A549 (cell line): ENCODE results near the gene DMRTC2. TPM values are rescaled to one million over a fixed set of nuclear protein-coding genes. Genes with fewer than 3 reads are reported as not detected.

Source experiments
- ATAC-seq, 2 experiments: fragments of 200-7000 bp in 1 of 2; fragments of >200 bp in 1 of 2; cut with Nextera tagmentation in 1 of 2; cut with Tn5 transposase in 1 of 2; 3 replicates each; pipeline versions ENCODE4 v1.8.0 to v1.9.1; 2018 to 2020; ENCODE audit warnings: mild to moderate bottlenecking in 1 of 2, moderate library complexity in 1 of 2
- CTCF ChIA-PET: fragments of 300-600 bp; sonication (Branson Sonifier 250); formaldehyde crosslinking; extraction: SDS; loops from one replicate; lab custom pipeline; 2021; ENCODE audit warnings: antibody characterized with exemption, inconsistent platforms; lab: Yijun Ruan, JAX
- POLR2A ChIA-PET: fragments of 350-600 bp; formaldehyde crosslinking; extraction: SDS; loops from one replicate; lab custom pipeline; 2021; ENCODE audit warnings: antibody characterized with exemption, inconsistent platforms; lab: Yijun Ruan, JAX
- DNase-seq, 2 experiments: peaks; one replicate each; pipeline versions ENCODE4 v3.0.0 to v3.0.0-alpha.2; 2011 to 2016; ENCODE audit warnings: low read depth in 1 of 2, low spot score in 1 of 2
- FAIRE-seq: peaks from 2 replicates; lab custom pipeline; 2011; peaks lifted over from hg19 to GRCh38; lab: Jason Lieb, UNC
- H3K27ac ChIP-seq, 2 experiments: fragments of >200 bp; sonication (Bioruptor Twin); formaldehyde crosslinking; 3 replicates each; pipeline ENCODE4 v1.5.1; 2016 to 2017
- H3K4me1 ChIP-seq: fragments of >200 bp; sonication (Bioruptor Twin); formaldehyde crosslinking; 3 replicates; pipeline ENCODE4 v1.6.1; 2016
- H3K4me2 ChIP-seq: fragments of >200 bp; sonication (Bioruptor Twin); formaldehyde crosslinking; 3 replicates; pipeline ENCODE4 v1.6.1; 2016
- H3K4me3 ChIP-seq: fragments of >200 bp; sonication (Bioruptor Twin); formaldehyde crosslinking; 3 replicates; pipeline ENCODE4 v1.5.1; 2016
- H3K9me3 ChIP-seq: fragments of >200 bp; sonication (Bioruptor Twin); formaldehyde crosslinking; 3 replicates; pipeline ENCODE4 v1.6.1; 2016
- BHLHE40 ChIP-seq: IDR thresholded peaks from 2 replicates; pipeline ENCODE4 v1.6.1; 2012; ENCODE audit warnings: low read depth, low read length, inconsistent platforms
- CBX2 ChIP-seq: fragments of 200-600 bp; sonication (generic); IDR thresholded peaks from 2 replicates; pipeline ENCODE4 v1.6.1; 2016; ENCODE audit warnings: low read depth, mild to moderate bottlenecking, borderline replicate concordance
- CEBPB ChIP-seq, 2 experiments: fragments of >200 bp in 1 of 2; sonication (Bioruptor Twin) in 1 of 2; formaldehyde crosslinking in 1 of 2; IDR thresholded peaks; 2 replicates each; pipeline ENCODE4 v1.6.1; 2012 to 2016
- EHF ChIP-seq: fragments of 250-450 bp; sonication (Bioruptor Pico); IDR thresholded peaks from 2 replicates; pipeline ENCODE4 v1.5.0; 2020; ENCODE audit warnings: mild to moderate bottlenecking
- EP300 ChIP-seq, 2 experiments: fragments of >200 bp; sonication (Bioruptor Twin); formaldehyde crosslinking; IDR thresholded peaks; 2 replicates in 1 of 2; 3 replicates in 1 of 2; pipeline ENCODE4 v1.6.1; 2016 to 2017
- FOSL2 ChIP-seq, 2 experiments: fragments of 450-650 bp in 1 of 2; fragments of >200 bp in 1 of 2; sonication (Bioruptor Twin) in 1 of 2; formaldehyde crosslinking; IDR thresholded peaks; 2 replicates each; pipeline versions ENCODE4 v1.5.0 to v1.6.1; 2016 to 2020; ENCODE audit warnings: mild to moderate bottlenecking in 1 of 2, moderate library complexity in 1 of 2
- GATA3 ChIP-seq: IDR thresholded peaks from 2 replicates; pipeline ENCODE4 v1.6.1; 2012; ENCODE audit warnings: borderline replicate concordance
- HDAC2 ChIP-seq: fragments of 200-600 bp; sonication (generic); IDR thresholded peaks from 2 replicates; pipeline ENCODE4 v1.6.1; 2016
- HOXA7 ChIP-seq: fragments of 250-450 bp; sonication (Bioruptor Pico); IDR thresholded peaks from 2 replicates; pipeline ENCODE4 v1.5.0; 2020; ENCODE audit warnings: mild to moderate bottlenecking, moderate library complexity
- MYC ChIP-seq: IDR thresholded peaks from 2 replicates; pipeline ENCODE4 v1.6.1; 2012; ENCODE audit warnings: mild to moderate bottlenecking, inconsistent platforms, low read length, improper control_type of control experiment, borderline replicate concordance
- PHF8 ChIP-seq: fragments of 200-600 bp; sonication (generic); IDR thresholded peaks from 2 replicates; pipeline ENCODE4 v1.6.1; 2016; ENCODE audit warnings: low read depth, mild to moderate bottlenecking, antibody characterized with exemption, moderate library complexity, borderline replicate concordance
- RAD21 ChIP-seq, 2 experiments: fragments of >200 bp in 1 of 2; sonication (Bioruptor Twin) in 1 of 2; formaldehyde crosslinking in 1 of 2; IDR thresholded peaks in 1 of 2; conservative IDR thresholded peaks in 1 of 2; 2 replicates in 1 of 2; 3 replicates in 1 of 2; pipeline ENCODE4 v1.6.1; 2012 to 2018; ENCODE audit warnings: inconsistent platforms in 1 of 2
- RARB ChIP-seq: fragments of 250-450 bp; sonication (Bioruptor Pico); IDR thresholded peaks from 2 replicates; pipeline ENCODE4 v1.8.0; 2021; ENCODE audit warnings: mild to moderate bottlenecking, moderate library complexity
- RFX5 ChIP-seq: fragments of 450-650 bp; IDR thresholded peaks from 2 replicates; pipeline ENCODE4 v1.7.1; 2014; ENCODE audit warnings: antibody characterized with exemption, mild to moderate bottlenecking, moderate library complexity
- WGBS: methylation state at CpG from one replicate; pipeline ENCODE4 v1.1.6; 2017; ENCODE audit errors: missing lambda C conversion rate; 5-methylcytosine and 5-hydroxymethylcytosine counted together
- polyA plus RNA-seq, 4 experiments: library from polyadenylated mRNA; depleted of rRNA in 3 of 4; stranded (reverse); fragments of >200 nt; fragmentation: RNase III in 1 of 4; extraction: RNeasy Plus Mini Kit Qiagen cat#74134 plus additional on column Dnase treatment in 1 of 4; gene quantifications; 2 replicates in 3 of 4; 3 replicates in 1 of 4; pipeline ENCODE4 v1.2.3, GENCODE V29; 2011 to 2017
- TF ChIP-seq, protein P1 (sequence below): IDR thresholded peaks from 2 replicates; pipeline ENCODE4 v1.6.1; 2012
- TF ChIP-seq, protein P2 (sequence below): IDR thresholded peaks from 2 replicates; pipeline ENCODE4 v1.6.1; 2012
- TF ChIP-seq, protein P3 (sequence below): IDR thresholded peaks from 2 replicates; pipeline ENCODE4 v1.6.1; 2012; ENCODE audit warnings: low read depth, borderline replicate concordance
- TF ChIP-seq, protein P4 (sequence below): fragments of >200 bp; sonication (Bioruptor Twin); formaldehyde crosslinking; IDR thresholded peaks from 3 replicates; pipeline ENCODE4 v1.6.1; 2016
- TF ChIP-seq, protein P5 (sequence below): fragments of >200 bp; sonication (Bioruptor Twin); formaldehyde crosslinking; IDR thresholded peaks from 2 replicates; pipeline ENCODE4 v1.6.1; 2016
- TF ChIP-seq, protein P6 (sequence below): fragments of 150-350 bp; IDR thresholded peaks from 2 replicates; pipeline ENCODE4 v1.6.1; 2014; ENCODE audit warnings: low read depth, mild to moderate bottlenecking, low read length

The DMRTC2 gene
- polyA plus RNA-seq, 2 of the 4 experiments (the other 2 are of a cell fraction), result not detected

DNA sequence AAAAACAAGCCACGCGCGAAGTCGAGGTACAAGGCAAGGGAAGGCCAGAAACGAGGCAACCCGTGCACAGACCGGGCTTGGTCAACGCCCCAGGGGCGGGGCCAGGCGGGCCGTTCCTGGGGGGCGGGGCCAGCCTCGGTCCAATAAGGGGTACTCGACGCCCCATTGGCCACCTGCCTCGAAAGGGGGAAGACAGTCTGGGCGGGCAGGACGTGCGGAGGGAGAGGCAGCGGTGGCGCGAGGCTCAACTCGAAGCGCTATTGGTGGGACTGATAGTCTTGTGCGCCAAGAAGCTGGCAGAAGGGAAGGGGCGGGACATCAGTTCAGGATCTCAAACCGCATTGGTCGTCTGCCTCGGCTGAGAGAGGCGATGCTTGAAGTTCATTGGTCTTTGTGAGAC lies 241 bp upstream of the DMRTC2 start, which contains the start of gene LYPD4:
Gene LYPD4, minus strand, starts transcription at position 83 of the 400 bp plus-strand sequence. CDS start 5,398 bp downstream, outside the sequence.
- FAIRE-seq, result peak; percentile 46
- POLR2A ChIA-PET, result interaction anchor here (2.3 kb wide), 1 partner anchor 15 kb away, joined by 10 read pairs; the partner anchor contains the start of gene RPS19
- Histone ChIP-seq H3K4me2 (no peak within 1 kb of the TSS), H3K4me3 (no peak within 1 kb of the TSS), H3K27ac (no peak within 1 kb of the TSS), H3K9me3 (no peaks in the 10 kb centered on the region), H3K4me1 (no peaks in the 10 kb centered on the region)
- WGBS, result 68% methylated on average over 30 of the region's 30 CpGs
- DNase-seq, result peak in 1 of 2 experiments; percentile 58
- ATAC-seq, result peak; percentile 20 to 68; a peak in 4 of 6 replicates
- TF ChIP-seq, protein P1, sequence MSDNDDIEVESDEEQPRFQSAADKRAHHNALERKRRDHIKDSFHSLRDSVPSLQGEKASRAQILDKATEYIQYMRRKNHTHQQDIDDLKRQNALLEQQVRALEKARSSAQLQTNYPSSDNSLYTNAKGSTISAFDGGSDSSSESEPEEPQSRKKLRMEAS, result peak; percentile 47; the same call in 1 of the 2 replicates
- TF ChIP-seq EP300 (IDR thresholded peaks at IDR 0.05), result no peak
- TF ChIP-seq, protein P2, sequence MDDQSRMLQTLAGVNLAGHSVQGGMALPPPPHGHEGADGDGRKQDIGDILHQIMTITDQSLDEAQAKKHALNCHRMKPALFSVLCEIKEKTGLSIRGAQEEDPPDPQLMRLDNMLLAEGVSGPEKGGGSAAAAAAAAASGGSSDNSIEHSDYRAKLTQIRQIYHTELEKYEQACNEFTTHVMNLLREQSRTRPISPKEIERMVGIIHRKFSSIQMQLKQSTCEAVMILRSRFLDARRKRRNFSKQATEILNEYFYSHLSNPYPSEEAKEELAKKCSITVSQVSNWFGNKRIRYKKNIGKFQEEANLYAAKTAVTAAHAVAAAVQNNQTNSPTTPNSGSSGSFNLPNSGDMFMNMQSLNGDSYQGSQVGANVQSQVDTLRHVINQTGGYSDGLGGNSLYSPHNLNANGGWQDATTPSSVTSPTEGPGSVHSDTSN, result no peak
- TF ChIP-seq, protein P3, sequence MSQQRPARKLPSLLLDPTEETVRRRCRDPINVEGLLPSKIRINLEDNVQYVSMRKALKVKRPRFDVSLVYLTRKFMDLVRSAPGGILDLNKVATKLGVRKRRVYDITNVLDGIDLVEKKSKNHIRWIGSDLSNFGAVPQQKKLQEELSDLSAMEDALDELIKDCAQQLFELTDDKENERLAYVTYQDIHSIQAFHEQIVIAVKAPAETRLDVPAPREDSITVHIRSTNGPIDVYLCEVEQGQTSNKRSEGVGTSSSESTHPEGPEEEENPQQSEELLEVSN, result peak; percentile 80
- CTCF ChIA-PET, result interaction anchor here (1.5 to 2.6 kb wide), 5 partner anchors 9 to 281 kb away, joined by 3 to 14 read pairs (median 7); partner anchors contain the start of gene CEACAM3

DNA sequence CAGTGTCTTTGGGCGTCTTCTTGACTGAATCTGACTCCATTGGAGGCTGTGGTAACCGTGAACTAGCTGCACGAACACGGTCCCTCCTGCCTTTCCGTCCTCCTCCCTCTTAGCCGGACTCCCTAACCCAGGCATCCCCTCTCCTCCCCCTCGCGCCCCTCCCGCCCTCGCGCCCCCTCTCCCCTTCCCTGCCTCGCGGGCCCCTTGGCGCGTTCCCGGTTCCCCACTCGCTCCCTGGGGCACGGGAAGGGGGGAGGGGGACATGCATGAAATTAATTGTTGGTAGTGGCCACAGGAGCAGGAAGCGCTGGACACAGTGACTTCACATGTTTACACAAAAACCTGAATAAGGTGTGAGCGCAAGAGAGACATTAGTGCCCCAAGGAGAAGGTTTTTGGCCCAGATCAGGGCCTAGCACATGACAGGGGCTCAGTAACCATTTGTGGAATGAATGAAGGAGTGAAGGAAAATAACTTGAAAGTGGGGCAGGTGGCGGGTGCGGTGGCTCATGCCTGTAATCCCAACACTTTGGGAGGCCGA lies 279 bp downstream of the DMRTC2 start:
- ATAC-seq (no peak), DNase-seq (no peak), FAIRE-seq (no peak)
- POLR2A ChIA-PET, result interaction anchor here (2.3 kb wide), 1 partner anchor 15 kb away, joined by 10 read pairs; the partner anchor contains the start of gene RPS19
- WGBS, result 84% methylated on average over 20 of the region's 23 CpGs
- H3K4me2 ChIP-seq, result no peak overlapping the region
- H3K9me3 ChIP-seq, result no peaks in the 10 kb centered on the region
- no peak overlapping the region for H3K4me3 ChIP-seq
- H3K27ac ChIP-seq, result no peak overlapping the region
- TF ChIP-seq GATA3 (no peak), FOSL2 (IDR thresholded peaks at IDR 0.05) (no peak), FOSL2 (CRISPR knock-in tag; IDR thresholded peaks at IDR 0.05) (no peak)
- TF ChIP-seq, protein P3, result no peak
- TF ChIP-seq, protein P4, sequence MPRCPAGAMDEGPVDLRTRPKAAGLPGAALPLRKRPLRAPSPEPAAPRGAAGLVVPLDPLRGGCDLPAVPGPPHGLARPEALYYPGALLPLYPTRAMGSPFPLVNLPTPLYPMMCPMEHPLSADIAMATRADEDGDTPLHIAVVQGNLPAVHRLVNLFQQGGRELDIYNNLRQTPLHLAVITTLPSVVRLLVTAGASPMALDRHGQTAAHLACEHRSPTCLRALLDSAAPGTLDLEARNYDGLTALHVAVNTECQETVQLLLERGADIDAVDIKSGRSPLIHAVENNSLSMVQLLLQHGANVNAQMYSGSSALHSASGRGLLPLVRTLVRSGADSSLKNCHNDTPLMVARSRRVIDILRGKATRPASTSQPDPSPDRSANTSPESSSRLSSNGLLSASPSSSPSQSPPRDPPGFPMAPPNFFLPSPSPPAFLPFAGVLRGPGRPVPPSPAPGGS, result no peak
- CTCF ChIA-PET, result interaction anchor here (1.6 to 16.4 kb wide), 4 partner anchors 10 to 50 kb away, joined by 7 to 243 read pairs (median 11); partner anchors contain the start of gene CEACAM3
- H3K4me1 ChIP-seq, result no peaks in the 10 kb centered on the region

DNA sequence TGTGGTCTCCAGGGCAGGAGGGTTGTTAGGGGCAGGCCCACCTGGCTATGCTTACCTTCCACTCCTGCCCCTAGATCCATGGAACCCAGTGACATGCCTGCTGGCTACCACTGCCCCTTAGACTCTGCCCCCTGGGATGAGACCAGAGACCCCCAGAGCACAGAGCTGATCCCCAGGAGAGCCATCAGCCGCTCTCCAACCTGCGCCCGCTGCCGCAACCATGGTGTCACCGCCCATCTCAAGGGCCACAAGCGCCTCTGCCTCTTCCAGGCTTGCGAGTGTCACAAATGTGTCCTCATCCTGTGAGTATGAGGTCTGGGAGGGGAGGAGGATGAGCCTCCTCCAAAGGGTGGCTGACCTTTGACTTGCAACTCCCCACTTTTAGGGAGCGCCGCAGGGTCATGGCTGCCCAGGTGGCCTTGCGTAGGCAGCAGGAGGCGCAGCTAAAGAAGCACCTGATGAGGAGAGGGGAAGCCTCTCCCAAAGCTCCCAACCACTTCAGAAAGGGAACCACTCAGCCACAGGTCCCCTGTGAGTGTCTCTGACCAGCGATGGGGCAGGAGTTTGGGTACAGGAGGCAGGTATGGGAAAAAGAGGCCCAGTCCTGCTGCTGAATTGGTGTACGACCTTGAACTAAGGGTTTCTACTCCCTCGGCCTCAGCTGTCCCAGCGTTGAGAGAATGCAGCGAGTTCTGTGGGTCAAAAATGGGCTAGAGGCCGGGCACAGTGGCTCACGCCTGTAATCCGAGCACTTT lies 2.7 kb downstream of the DMRTC2 start:
- DNase-seq, result no peak
- Histone ChIP-seq H3K27ac (no peak overlapping the region), H3K4me1 (no peaks in the 10 kb centered on the region), H3K4me3 (no peak overlapping the region), H3K4me2 (no peak overlapping the region), H3K9me3 (no peaks in the 10 kb centered on the region)
- no peak for FAIRE-seq
- TF ChIP-seq GATA3 (no peak), RAD21 (conservative IDR thresholded peaks at IDR 0.05 in 1 of 2, IDR thresholded peaks at IDR 0.05 in 1 of 2) (no peak), FOSL2 (IDR thresholded peaks at IDR 0.05) (no peak), FOSL2 (CRISPR knock-in tag; IDR thresholded peaks at IDR 0.05) (no peak), HDAC2 (no peak), EHF (CRISPR knock-in tag) (no peak), PHF8 (no peak), CBX2 (no peak), CEBPB (IDR thresholded peaks at IDR 0.05) (no peak), RARB (CRISPR knock-in tag) (no peak), BHLHE40 (no peak), MYC (no peak), EP300 (IDR thresholded peaks at IDR 0.05) (no peak), HOXA7 (no peak), RFX5 (no peak)
- TF ChIP-seq, protein P5, sequence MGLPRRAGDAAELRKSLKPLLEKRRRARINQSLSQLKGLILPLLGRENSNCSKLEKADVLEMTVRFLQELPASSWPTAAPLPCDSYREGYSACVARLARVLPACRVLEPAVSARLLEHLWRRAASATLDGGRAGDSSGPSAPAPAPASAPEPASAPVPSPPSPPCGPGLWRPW, result no peak
- TF ChIP-seq, protein P3, result no peak
- TF ChIP-seq, protein P6, sequence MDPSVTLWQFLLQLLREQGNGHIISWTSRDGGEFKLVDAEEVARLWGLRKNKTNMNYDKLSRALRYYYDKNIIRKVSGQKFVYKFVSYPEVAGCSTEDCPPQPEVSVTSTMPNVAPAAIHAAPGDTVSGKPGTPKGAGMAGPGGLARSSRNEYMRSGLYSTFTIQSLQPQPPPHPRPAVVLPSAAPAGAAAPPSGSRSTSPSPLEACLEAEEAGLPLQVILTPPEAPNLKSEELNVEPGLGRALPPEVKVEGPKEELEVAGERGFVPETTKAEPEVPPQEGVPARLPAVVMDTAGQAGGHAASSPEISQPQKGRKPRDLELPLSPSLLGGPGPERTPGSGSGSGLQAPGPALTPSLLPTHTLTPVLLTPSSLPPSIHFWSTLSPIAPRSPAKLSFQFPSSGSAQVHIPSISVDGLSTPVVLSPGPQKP, result no peak
- 77% methylated on average over 19 of the region's 19 CpGs for WGBS
- CTCF ChIA-PET, result interaction anchor here (0.6 to 16.4 kb wide), 11 partner anchors 8 to 417 kb away, joined by 3 to 243 read pairs (median 6); partner anchors contain the start of gene RPS19
- no peak for ATAC-seq
- POLR2A ChIA-PET, result interaction anchor here (3.5 kb wide), 1 partner anchor 12 kb away, joined by 17 read pairs; the partner anchor contains the start of gene RPS19
